Astrocyte (in vitro differentiated cells and primary cell): ENCODE data around the gene MTHFSD. TPM values are rescaled to one million over a fixed set of nuclear protein-coding genes. Genes with fewer than 3 reads are reported as not detected.
A peak's percentile ranks its signal among the peaks of the same experiment; 100 is the strongest.

Source experiments
- DNase-seq: peaks from one replicate; pipeline ENCODE4 v3.0.0-alpha.2; 2010; ENCODE audit warnings: low read depth
- FAIRE-seq: peaks from 2 replicates; lab custom pipeline; 2011; peaks lifted over from hg19 to GRCh38; lab: Jason Lieb, UNC
- H2AFZ ChIP-seq: 2 replicates; pipeline ENCODE4 v1.6.0; 2012; ENCODE audit warnings: low read depth, low read length, inconsistent platforms
- H3K27ac ChIP-seq: 2 replicates; pipeline ENCODE4 v1.5.1; 2011; ENCODE audit warnings: low read depth, low read length, inconsistent platforms
- H3K27me3 ChIP-seq: 2 replicates; pipeline ENCODE4 v1.6.0; 2011; ENCODE audit warnings: low read length, inconsistent platforms; ENCODE audit not compliant: insufficient read depth
- H3K36me3 ChIP-seq: 2 replicates; pipeline ENCODE4 v1.5.1; 2011; ENCODE audit warnings: low read length, inconsistent platforms; ENCODE audit not compliant: insufficient read depth
- H3K4me1 ChIP-seq: 2 replicates; pipeline ENCODE4 v1.5.1; 2011; ENCODE audit warnings: low read length, inconsistent platforms; ENCODE audit not compliant: insufficient read depth
- H3K4me2 ChIP-seq: 2 replicates; pipeline ENCODE4 v1.6.0; 2012; ENCODE audit warnings: low read length, inconsistent platforms
- H3K4me3 ChIP-seq: 2 replicates; pipeline ENCODE4 v1.5.1; 2011; ENCODE audit warnings: low read depth, mild to moderate bottlenecking, low read length, inconsistent platforms; ENCODE audit not compliant: insufficient read depth
- H3K79me2 ChIP-seq: 2 replicates; pipeline ENCODE4 v1.6.0; 2012; ENCODE audit warnings: mild to moderate bottlenecking, low read length, inconsistent platforms; ENCODE audit not compliant: insufficient read depth
- H3K9ac ChIP-seq: 2 replicates; pipeline ENCODE4 v1.6.0; 2012; ENCODE audit warnings: mild to moderate bottlenecking, low read length, inconsistent platforms
- H3K9me3 ChIP-seq: 2 replicates; pipeline ENCODE4 v1.5.1; 2012; ENCODE audit warnings: low read depth, mild to moderate bottlenecking, low read length, inconsistent platforms; ENCODE audit not compliant: insufficient read depth
- H4K20me1 ChIP-seq: 2 replicates; pipeline ENCODE4 v1.6.0; 2012; ENCODE audit warnings: low read length, inconsistent platforms; ENCODE audit not compliant: insufficient read depth
- H3K27ac Mint-ChIP-seq: one replicate; pipeline ENCODE4 v1.8.0; 2021; ENCODE audit warnings: mild to moderate bottlenecking, mixed read lengths; ENCODE audit not compliant: unreplicated experiment
- H3K27me3 Mint-ChIP-seq: one replicate; pipeline ENCODE4 v1.8.0; 2021; ENCODE audit warnings: low read depth, mixed read lengths; ENCODE audit not compliant: unreplicated experiment
- H3K36me3 Mint-ChIP-seq: one replicate; pipeline ENCODE4 v1.8.0; 2021; ENCODE audit warnings: low read depth, mixed read lengths; ENCODE audit not compliant: unreplicated experiment
- H3K4me1 Mint-ChIP-seq: one replicate; pipeline ENCODE4 v1.8.0; 2021; ENCODE audit warnings: low read depth, mixed read lengths; ENCODE audit not compliant: unreplicated experiment
- H3K4me3 Mint-ChIP-seq: one replicate; pipeline ENCODE4 v1.8.0; 2021; ENCODE audit warnings: mild to moderate bottlenecking, moderate library complexity, mixed read lengths; ENCODE audit not compliant: unreplicated experiment
- H3K9me3 Mint-ChIP-seq: one replicate; pipeline ENCODE4 v1.8.0; 2021; ENCODE audit warnings: mild to moderate bottlenecking, mixed read lengths; ENCODE audit not compliant: unreplicated experiment
- EZH2 ChIP-seq: IDR thresholded peaks from 2 replicates; pipeline ENCODE4 v1.6.1; 2012; ENCODE audit warnings: mild to moderate bottlenecking, low read length, inconsistent platforms; ENCODE audit not compliant: insufficient read depth
- total RNA-seq: library from RNA; stranded (reverse); gene quantifications from 2 replicates; pipeline ENCODE4 v1.2.1, GENCODE V29; 2021
- TF ChIP-seq, protein P1 (sequence below): IDR thresholded peaks from 2 replicates; pipeline ENCODE4 v1.5.1; 2011; ENCODE audit warnings: low read depth, mild to moderate bottlenecking, inconsistent platforms, low read length, moderate library complexity; ENCODE audit not compliant: insufficient read depth

MTHFSD gene
- total RNA-seq, 1 donor from 2014 or later: 15.6 TPM

DNA sequence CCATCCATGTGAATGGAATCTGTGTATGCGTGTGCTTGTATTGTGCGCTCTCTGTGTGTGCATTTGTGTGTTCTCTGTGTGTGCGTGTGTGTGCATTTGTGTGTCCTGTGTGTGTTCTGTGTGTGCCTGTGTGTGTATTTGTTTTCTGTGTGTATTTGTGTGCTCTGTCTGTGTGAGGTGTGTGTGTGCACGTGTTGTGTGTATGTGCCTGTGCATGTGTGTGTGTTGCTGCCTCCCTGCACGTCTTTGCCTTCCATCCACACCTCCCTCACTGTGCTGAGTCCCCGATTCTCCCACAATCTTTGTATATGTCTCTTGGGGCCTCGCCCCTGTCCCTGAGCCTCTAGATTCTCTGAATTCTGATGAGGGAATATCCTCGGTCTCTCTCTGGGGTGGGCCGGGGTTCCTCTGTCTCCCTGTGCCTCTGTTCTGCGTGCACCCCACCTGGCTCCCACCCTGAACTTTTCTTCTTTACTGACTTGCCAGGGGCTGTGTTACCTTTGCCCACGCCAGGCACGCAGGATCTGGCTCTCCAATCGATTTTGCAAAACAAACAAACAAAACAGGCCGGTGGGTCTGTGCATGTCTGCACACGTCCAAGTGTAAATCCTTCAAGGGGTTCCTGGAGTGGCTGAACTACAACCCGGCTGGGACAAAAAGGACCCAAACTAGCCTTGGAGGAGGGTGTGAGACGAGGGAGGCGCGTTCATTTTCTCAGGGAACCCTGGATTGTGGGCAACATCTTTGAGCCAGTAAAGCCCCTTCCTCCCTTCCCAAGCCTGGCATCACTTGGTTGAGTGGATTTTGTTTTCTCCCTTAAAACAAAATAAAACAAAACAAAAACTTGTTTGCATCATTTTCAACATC, 52.8 kb downstream of the MTHFSD start:
- Histone ChIP-seq H3K4me2 (no peak overlapping the region), H3K4me3 (no peak overlapping the region), H3K27ac (no peak overlapping the region), H3K4me1 (no peaks in the 10 kb centered on the region), H4K20me1 (peaks cover 39% of the 10 kb centered on the region), H3K27me3 (peaks cover 89% of the 10 kb centered on the region), H2AFZ (no peak overlapping the region), H3K36me3 (no peaks in the 10 kb centered on the region), H3K9me3 (peaks cover 2% of the 10 kb centered on the region), H3K79me2 (no peaks in the 10 kb centered on the region), H3K9ac (no peak overlapping the region)
- Mint-ChIP-seq H3K27ac (no peak overlapping the region), H3K4me3 (no peak overlapping the region), H3K36me3 (no peaks in the 10 kb centered on the region), H3K4me1 (peaks cover 7% of the 10 kb centered on the region), H3K9me3 (peaks cover 32% of the 10 kb centered on the region), H3K27me3 (peaks cover 80% of the 10 kb centered on the region)
- DNase-seq (no peak), FAIRE-seq (no peak)
- peak; percentile 77 for TF ChIP-seq EZH2
- TF ChIP-seq, protein P1, sequence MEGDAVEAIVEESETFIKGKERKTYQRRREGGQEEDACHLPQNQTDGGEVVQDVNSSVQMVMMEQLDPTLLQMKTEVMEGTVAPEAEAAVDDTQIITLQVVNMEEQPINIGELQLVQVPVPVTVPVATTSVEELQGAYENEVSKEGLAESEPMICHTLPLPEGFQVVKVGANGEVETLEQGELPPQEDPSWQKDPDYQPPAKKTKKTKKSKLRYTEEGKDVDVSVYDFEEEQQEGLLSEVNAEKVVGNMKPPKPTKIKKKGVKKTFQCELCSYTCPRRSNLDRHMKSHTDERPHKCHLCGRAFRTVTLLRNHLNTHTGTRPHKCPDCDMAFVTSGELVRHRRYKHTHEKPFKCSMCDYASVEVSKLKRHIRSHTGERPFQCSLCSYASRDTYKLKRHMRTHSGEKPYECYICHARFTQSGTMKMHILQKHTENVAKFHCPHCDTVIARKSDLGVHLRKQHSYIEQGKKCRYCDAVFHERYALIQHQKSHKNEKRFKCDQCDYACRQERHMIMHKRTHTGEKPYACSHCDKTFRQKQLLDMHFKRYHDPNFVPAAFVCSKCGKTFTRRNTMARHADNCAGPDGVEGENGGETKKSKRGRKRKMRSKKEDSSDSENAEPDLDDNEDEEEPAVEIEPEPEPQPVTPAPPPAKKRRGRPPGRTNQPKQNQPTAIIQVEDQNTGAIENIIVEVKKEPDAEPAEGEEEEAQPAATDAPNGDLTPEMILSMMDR: no peak

DNA sequence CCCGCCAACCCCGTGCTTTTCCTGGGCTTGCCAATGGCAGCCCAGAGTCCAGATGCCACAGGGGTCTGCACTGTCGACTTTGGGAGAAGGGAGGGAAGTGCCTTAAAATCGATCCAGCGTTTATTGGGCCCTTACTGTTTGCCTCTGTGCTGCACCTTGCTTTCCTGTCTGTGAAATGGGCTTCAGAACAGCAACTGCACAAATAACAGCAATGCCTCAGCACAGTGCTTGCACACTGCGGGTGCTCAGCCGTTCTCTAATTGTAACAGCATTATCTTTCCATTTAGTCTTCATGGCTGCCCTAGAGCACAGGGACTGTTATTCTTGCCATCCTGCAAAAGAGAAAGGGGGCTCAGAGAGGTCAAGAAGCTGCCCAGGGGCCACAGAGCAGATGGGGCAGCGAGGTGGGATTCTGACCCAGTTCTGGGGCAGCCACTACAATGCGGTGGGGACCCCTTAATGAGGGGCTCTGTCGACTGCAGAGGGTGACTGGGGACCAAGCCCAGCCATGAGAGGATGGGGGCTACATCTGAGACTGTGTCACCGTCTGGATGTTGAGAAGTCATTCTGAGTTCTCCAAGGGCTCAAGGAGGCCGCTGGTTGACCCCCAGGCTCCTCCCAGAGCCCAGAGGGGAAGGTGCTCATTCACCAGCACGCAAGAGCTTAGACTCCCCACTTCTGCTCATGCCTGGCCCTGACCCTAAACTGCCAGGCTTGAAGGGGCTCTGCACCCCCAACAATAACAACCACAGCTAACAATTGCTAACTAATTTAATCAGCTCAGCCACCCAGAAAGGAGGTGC, 54.1 kb downstream of the MTHFSD start:
- TF ChIP-seq, protein P1: no peak
- TF ChIP-seq EZH2: no peak
- H3K27ac Mint-ChIP-seq: peak overlapping the region; percentile 18
- peaks cover 87% of the 10 kb centered on the region for H3K27me3 ChIP-seq
- FAIRE-seq (no peak), DNase-seq (no peak)
- H3K79me2 ChIP-seq: no peaks in the 10 kb centered on the region
- no peaks in the 10 kb centered on the region for H3K4me1 ChIP-seq
- H3K9me3 Mint-ChIP-seq: peaks cover 22% of the 10 kb centered on the region
- no peak overlapping the region for H3K4me2 ChIP-seq
- no peak overlapping the region for H3K4me3 Mint-ChIP-seq
- H3K9me3 ChIP-seq: no peaks in the 10 kb centered on the region
- H3K9ac ChIP-seq: no peak overlapping the region
- no peaks in the 10 kb centered on the region for H3K36me3 Mint-ChIP-seq
- H4K20me1 ChIP-seq: peaks cover 29% of the 10 kb centered on the region
- no peak overlapping the region for H2AFZ ChIP-seq
- no peaks in the 10 kb centered on the region for H3K36me3 ChIP-seq
- H3K27ac ChIP-seq: no peak overlapping the region
- H3K4me1 Mint-ChIP-seq: peaks cover 5% of the 10 kb centered on the region
- peaks cover 79% of the 10 kb centered on the region for H3K27me3 Mint-ChIP-seq
- H3K4me3 ChIP-seq: no peak overlapping the region
